Suprapubic skin (tissue), 4 donors: ENCODE data around the gene TESMIN. TPM values are rescaled to one million over a fixed set of nuclear protein-coding genes. Genes with fewer than 3 reads are reported as not detected.

Experiments
- DNase-seq, 2 donors: peaks; one replicate each; pipeline ENCODE4 v3.0.0-alpha.2; 2019; ENCODE audit warnings: low spot score in 2 of 2
- H3K27ac ChIP-seq: fragments of 200-600 bp; sonication (generic); one replicate; pipeline ENCODE4 v1.5.1; 2019
- H3K27me3 ChIP-seq: fragments of 200-600 bp; sonication (generic); one replicate; pipeline ENCODE4 v1.5.1; 2019
- H3K36me3 ChIP-seq: fragments of 200-600 bp; sonication (generic); one replicate; pipeline ENCODE4 v1.5.1; 2019
- H3K4me1 ChIP-seq: fragments of 200-600 bp; sonication (generic); one replicate; pipeline ENCODE4 v1.5.1; 2019
- H3K4me3 ChIP-seq: fragments of 200-600 bp; sonication (generic); one replicate; pipeline ENCODE4 v1.5.1; 2019; ENCODE audit warnings: mild to moderate bottlenecking
- H3K9me3 ChIP-seq: fragments of 200-600 bp; sonication (generic); one replicate; pipeline ENCODE4 v1.5.1; 2019
- CTCF ChIP-seq, 2 donors: fragments of 200-600 bp in 1 of 2; fragments of 450-650 bp in 1 of 2; sonication (generic) in 1 of 2; IDR thresholded peaks; one replicate each; pipeline ENCODE4 v1.5.1; 2016 to 2019; ENCODE audit warnings: antibody characterized with exemption in 2 of 2, mild to moderate bottlenecking in 1 of 2, moderate library complexity in 1 of 2
- EP300 ChIP-seq: sonication (generic); formaldehyde crosslinking; IDR thresholded peaks from one replicate; pipeline ENCODE4 v1.6.1; 2017; ENCODE audit warnings: antibody characterized with exemption
- POLR2A ChIP-seq, 2 donors: fragments of 450-650 bp; IDR thresholded peaks; one replicate each; pipeline ENCODE4 v1.6.1; 2017; ENCODE audit warnings: antibody characterized with exemption in 2 of 2, mild to moderate bottlenecking in 2 of 2, moderate library complexity in 2 of 2
- POLR2AphosphoS5 ChIP-seq, 3 donors: sonication (generic); formaldehyde crosslinking; IDR thresholded peaks; one replicate each; pipeline ENCODE4 v1.6.1; 2017; ENCODE audit warnings: antibody characterized with exemption in 3 of 3
- WGBS: methylation state at CpG from one replicate; pipeline ENCODE4 v1.1.5; 2018; 5-methylcytosine and 5-hydroxymethylcytosine counted together
- total RNA-seq, 4 donors: library from RNA; depleted of rRNA; stranded (reverse); fragments of >200 nt; gene quantifications; one replicate each; pipeline ENCODE4 v1.1.0, GENCODE V29; 2016

TESMIN gene
- total RNA-seq, 4 donors from 2014 or later, result 1.2 to 3.5 (median 2.8) TPM

- Histone ChIP-seq H3K27ac (no peak overlapping the region), H3K36me3 (peaks cover 78% of the 10 kb centered on the region), H3K4me1 (no peaks in the 10 kb centered on the region), H3K27me3 (no peaks in the 10 kb centered on the region), H3K9me3 (no peaks in the 10 kb centered on the region), H3K4me3 (no peak overlapping the region)
- 92% methylated on average over 11 of the region's 11 CpGs for WGBS
- TF ChIP-seq POLR2A (IDR thresholded peaks at IDR 0.05) (no peak), POLR2AphosphoS5 (IDR thresholded peaks at IDR 0.05) (no peak), CTCF (IDR thresholded peaks at IDR 0.05) (no peak), EP300 (no peak)
- DNase-seq, result no peak
Measured at GRCh38 chr11:68767672-68768071, 16.4 kb upstream of the TESMIN start.

DNA sequence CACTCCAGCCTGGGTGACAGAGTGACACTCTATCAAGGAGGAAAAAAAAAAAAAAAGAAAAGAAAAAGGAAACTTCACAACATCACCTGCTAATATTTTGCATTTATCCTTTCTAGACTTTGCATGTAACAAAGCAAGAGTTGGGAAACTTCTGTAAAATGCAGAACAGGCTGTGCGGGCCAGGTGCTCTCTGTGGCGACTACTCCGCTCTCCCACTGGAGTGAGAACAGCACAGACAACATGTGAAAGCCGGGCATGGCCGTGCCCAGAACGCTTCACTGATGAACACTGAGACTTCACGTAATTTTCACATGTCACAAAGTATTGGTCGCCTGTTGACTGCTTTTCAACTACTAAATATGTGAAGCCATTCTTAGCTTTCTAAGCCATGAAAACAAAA lies 15.5 kb upstream of the TESMIN start:
- H3K27ac ChIP-seq, result no peak overlapping the region
- H3K27me3 ChIP-seq, result no peaks in the 10 kb centered on the region
- WGBS, result 98% methylated on average over 8 of the region's 8 CpGs
- no peak overlapping the region for H3K4me3 ChIP-seq
- DNase-seq, result no peak
- TF ChIP-seq EP300 (no peak), POLR2AphosphoS5 (IDR thresholded peaks at IDR 0.05) (no peak), POLR2A (IDR thresholded peaks at IDR 0.05) (no peak), CTCF (IDR thresholded peaks at IDR 0.05) (no peak)
- no peaks in the 10 kb centered on the region for H3K9me3 ChIP-seq
- H3K36me3 ChIP-seq, result peaks cover 78% of the 10 kb centered on the region
- H3K4me1 ChIP-seq, result no peaks in the 10 kb centered on the region

GRCh38 chr11:68764746-68765145 lies 13.4 kb upstream of the TESMIN start:
- Histone ChIP-seq H3K27me3 (no peaks in the 10 kb centered on the region), H3K4me1 (no peaks in the 10 kb centered on the region), H3K4me3 (no peak overlapping the region), H3K27ac (no peak overlapping the region), H3K36me3 (peaks cover 78% of the 10 kb centered on the region), H3K9me3 (no peaks in the 10 kb centered on the region)
- 88% methylated on average over 16 of the region's 16 CpGs for WGBS
- TF ChIP-seq EP300 (no peak), POLR2AphosphoS5 (IDR thresholded peaks at IDR 0.05) (no peak), POLR2A (IDR thresholded peaks at IDR 0.05) (no peak), CTCF (IDR thresholded peaks at IDR 0.05) (no peak)
- DNase-seq, result no peak

DNA sequence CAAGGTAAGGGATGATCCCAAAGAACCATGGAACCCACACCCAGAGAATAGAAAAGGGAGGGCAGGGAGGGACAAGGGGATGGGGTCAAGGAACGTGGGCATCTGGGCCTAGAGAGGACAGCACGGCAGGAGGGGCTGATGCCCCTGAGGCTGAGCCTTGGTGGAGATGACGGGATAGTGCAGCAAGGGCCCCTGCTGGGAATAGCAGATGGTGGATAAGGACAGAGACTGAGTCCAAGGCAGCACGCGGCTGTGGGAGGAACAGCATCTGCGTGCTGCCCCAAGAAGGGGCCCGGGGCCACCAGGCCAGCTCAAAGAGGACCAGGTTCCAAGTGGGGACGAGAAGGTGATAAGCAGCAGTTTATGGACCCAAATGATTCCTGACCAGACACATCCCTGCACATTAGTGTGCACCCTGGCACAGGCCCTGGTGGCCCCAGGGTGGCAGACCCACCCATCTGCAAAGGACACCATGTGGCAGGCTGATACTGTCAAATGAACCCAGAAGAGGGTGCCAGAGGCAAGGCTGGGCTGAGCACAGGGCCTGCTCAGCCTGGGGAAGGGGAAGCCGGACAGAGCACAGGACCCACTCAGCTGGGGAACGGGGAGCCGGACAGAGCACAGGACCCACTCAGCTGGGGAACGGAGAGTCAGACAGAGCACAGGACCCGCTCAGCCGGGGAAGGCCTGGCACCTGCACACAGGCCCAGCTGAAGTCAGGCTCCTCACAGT lies 12.8 kb upstream of the TESMIN start:
- H3K36me3 ChIP-seq, result peaks cover 80% of the 10 kb centered on the region
- no peak for TF ChIP-seq POLR2A (IDR thresholded peaks at IDR 0.05)
- no peak for TF ChIP-seq EP300
- TF ChIP-seq CTCF (IDR thresholded peaks at IDR 0.05), result no peak
- no peak for TF ChIP-seq POLR2AphosphoS5 (IDR thresholded peaks at IDR 0.05)
- no peak for DNase-seq
- H3K4me1 ChIP-seq, result no peaks in the 10 kb centered on the region
- 87% methylated on average over 12 of the region's 14 CpGs for WGBS
- H3K27ac ChIP-seq, result no peak overlapping the region
- H3K9me3 ChIP-seq, result no peaks in the 10 kb centered on the region
- H3K27me3 ChIP-seq, result no peaks in the 10 kb centered on the region
- H3K4me3 ChIP-seq, result no peak overlapping the region

DNA sequence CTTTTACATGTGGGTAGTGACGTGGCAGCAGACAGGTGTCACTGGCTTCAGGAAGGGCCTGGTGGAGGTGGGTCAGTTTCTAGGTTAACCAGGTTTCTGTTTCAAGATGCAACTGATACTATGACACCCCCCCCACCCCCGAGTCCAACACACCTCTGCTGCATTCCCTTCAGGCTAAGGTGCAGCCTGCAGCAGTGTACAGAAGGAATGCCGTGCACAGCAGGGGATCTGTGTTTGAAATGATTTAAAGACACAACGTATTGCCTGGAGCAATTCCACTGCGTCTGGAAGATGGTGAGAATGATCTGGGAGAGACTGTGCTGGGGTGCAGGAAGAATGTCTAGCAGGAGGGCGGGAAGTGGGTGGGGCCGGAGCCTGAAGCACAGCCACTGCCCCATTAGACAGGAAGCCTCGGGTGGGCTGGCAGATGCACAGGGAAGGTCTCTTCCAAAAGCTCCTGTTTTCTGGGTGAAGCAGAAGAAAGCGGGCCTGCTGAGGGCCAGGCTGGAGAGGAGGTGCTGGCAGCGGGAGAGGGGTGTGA lies 11.9 kb upstream of the TESMIN start:
- no peak overlapping the region for H3K27ac ChIP-seq
- H3K9me3 ChIP-seq, result no peaks in the 10 kb centered on the region
- DNase-seq, result no peak
- no peak overlapping the region for H3K4me3 ChIP-seq
- H3K27me3 ChIP-seq, result no peaks in the 10 kb centered on the region
- peaks cover 81% of the 10 kb centered on the region for H3K36me3 ChIP-seq
- H3K4me1 ChIP-seq, result no peaks in the 10 kb centered on the region
- TF ChIP-seq POLR2AphosphoS5 (IDR thresholded peaks at IDR 0.05) (no peak), EP300 (no peak), CTCF (IDR thresholded peaks at IDR 0.05) (no peak), POLR2A (IDR thresholded peaks at IDR 0.05) (no peak)
- WGBS, result 51% methylated on average over 10 of the region's 10 CpGs
